ENCODE data around the gene GNB1L.

Gene GNB1L

DNA sequence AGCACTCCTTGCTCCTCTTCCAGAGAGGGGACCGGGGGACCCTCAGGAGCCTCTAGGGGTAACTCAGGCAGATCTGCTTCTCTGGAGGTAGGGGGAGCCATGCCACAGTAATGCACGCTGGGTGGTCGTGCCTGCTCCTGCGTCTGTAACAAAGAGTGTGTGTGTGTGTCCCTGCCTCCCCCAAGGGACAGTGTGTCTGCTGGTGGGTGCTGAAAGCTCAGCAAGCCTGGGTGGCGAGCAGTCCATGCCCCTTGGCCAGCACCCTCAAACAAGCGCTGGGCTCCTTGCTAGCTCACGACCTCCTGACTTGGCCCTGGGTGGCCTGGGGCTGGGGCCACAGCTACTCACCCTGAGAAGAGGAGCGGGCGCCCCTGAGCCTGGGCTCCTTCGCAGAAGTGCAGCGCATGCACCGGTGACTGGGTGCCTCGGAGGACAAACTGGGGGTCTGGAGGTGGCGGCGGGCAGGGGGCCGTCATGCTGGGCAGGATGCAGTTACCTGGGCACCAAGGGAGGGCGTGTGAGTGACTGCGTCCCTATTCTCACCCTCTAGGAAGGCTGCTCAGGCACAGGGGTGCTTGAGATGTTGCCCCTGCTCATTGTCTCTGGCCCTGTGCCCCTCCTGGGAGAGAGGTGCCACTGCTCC is 33.7 kb downstream of the GNB1L start:
- TF ChIP-seq, protein P1, sequence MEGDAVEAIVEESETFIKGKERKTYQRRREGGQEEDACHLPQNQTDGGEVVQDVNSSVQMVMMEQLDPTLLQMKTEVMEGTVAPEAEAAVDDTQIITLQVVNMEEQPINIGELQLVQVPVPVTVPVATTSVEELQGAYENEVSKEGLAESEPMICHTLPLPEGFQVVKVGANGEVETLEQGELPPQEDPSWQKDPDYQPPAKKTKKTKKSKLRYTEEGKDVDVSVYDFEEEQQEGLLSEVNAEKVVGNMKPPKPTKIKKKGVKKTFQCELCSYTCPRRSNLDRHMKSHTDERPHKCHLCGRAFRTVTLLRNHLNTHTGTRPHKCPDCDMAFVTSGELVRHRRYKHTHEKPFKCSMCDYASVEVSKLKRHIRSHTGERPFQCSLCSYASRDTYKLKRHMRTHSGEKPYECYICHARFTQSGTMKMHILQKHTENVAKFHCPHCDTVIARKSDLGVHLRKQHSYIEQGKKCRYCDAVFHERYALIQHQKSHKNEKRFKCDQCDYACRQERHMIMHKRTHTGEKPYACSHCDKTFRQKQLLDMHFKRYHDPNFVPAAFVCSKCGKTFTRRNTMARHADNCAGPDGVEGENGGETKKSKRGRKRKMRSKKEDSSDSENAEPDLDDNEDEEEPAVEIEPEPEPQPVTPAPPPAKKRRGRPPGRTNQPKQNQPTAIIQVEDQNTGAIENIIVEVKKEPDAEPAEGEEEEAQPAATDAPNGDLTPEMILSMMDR (IDR thresholded peaks at IDR 0.05; ENCODE audit: low read depth, low read length) = no peak
- no peak overlapping the region for H3K4me3 ChIP-seq (ENCODE audit: low read depth, low read length)

DNA sequence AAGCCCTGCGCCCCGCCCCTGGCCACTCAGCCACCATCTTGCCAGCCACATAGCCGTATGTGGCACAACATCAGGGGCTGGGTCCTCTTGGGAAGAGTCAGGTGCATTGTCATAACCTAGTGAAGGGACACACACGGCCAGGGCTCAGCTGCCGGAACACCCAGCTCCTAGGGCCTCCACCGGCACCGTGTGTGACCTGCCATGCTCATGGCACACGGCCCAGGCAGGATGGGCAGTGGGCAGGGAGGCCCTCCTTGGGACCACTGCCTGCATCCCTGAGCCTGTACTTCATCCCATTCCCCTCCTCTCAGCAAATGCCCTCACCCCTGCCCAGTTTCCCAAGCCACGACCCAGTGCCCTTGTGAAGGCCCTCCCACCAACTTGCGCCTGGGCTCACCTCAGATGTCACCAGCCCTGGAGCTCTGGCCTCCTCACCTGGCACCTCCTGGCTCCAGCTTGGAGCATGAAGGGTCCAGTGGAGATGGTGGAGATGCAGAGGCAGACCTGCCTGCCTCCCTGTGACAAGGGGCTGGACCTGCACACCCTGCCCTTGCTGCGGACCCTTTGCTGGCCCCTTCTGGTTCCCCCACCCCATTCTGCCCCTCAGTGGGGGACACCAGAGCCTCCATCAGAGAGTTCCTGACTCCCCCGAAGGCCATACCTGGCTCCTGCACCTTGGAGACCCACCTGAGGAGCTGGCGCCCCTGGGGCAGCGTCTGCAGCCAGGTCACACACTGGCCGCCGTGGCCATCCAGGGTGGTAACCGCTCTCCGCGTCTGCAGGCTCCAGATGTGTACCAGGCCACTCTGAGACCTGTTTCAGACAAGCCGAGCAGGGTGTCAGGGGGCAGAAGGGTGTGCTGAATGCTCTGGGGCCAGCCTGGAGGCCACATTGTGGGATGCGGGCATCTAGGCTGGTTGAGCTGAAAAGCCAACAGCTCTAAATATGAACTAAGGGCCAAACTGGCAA is 34.5 kb downstream of the GNB1L start:
- TF ChIP-seq, protein P1 (IDR thresholded peaks at IDR 0.05; ENCODE audit: low read depth, low read length) = no peak
- H3K4me3 ChIP-seq (ENCODE audit: low read depth, low read length) = no peak overlapping the region

DNA sequence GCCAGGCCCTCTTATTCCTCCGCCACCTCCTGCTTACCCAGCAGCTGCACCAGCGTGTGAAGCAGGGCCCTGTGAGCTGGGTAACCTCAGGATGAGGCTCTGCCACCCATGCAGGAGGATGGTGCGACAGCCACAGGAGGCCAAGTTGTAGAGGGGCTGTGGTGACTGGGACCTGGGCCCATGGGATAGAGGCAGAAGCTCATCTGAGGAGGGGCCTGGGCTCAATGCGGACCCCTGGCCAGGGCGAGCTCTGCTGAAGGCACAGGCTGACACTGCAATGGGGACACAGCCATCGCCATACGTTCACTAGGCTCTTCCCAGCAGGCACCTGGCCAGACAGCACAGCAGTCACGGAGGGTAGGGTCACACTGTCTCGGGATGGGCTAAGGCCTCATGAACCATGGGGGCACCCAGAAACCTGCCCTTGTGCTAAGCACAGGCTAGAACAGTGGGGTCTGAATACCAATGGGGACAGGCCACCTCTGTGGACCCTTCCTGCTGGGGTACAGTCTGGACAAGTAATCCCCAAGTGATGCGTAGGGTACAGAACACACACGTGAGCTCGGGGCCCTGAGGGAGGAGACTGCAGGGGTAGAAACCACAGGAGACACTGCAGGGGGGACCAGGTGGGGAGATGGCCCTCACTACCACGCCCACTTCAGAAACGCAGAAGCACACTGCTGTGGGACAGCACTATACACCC is 35.3 kb downstream of the GNB1L start:
- TF ChIP-seq, protein P1 (IDR thresholded peaks at IDR 0.05; ENCODE audit: low read depth, low read length) = no peak
- H3K4me3 ChIP-seq (ENCODE audit: low read depth, low read length) = no peak overlapping the region

DNA sequence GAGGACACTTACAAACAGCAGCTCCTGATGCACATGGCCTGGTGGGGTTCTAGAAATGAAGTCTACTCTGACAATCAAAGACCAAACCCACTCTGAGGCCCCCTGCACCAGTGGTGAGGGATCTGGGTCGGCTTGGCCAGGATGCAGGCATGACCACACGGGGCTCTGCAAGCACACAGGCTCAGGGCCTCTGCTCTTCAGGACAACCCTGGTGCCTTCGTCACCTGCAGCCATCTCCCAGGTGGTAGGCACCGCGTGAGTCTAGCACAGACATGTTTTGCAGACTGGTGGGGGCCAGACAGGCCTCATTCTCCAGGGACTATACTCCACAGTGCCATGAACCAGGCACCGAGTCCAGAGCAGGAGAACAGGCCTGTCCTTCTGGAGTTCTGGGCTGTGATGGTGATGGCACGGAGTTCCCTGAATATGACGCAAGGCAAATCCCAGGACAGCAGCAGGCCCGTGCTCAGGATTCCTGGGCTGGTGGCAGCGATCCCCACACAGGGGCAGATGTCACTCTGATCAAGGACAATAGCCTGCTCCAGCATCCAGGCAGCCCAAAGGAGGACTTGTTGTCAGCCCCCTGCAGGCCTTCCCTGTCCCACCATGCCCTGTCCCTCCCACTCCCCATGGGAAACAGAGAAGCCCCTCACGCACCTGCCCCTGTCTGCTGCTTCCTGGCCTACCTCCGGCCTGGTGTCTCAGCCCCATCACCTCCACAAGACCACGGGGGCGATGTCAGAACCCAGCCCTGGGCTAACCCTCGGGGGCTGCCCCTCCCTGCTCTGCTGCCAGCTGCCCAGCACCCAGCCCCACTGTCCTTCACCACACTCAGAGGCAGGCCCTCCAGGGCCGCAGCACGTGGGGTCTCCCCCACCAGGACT is 36.1 kb downstream of the GNB1L start:
- TF ChIP-seq, protein P1 (IDR thresholded peaks at IDR 0.05; ENCODE audit: low read depth, low read length) = no peak

DNA sequence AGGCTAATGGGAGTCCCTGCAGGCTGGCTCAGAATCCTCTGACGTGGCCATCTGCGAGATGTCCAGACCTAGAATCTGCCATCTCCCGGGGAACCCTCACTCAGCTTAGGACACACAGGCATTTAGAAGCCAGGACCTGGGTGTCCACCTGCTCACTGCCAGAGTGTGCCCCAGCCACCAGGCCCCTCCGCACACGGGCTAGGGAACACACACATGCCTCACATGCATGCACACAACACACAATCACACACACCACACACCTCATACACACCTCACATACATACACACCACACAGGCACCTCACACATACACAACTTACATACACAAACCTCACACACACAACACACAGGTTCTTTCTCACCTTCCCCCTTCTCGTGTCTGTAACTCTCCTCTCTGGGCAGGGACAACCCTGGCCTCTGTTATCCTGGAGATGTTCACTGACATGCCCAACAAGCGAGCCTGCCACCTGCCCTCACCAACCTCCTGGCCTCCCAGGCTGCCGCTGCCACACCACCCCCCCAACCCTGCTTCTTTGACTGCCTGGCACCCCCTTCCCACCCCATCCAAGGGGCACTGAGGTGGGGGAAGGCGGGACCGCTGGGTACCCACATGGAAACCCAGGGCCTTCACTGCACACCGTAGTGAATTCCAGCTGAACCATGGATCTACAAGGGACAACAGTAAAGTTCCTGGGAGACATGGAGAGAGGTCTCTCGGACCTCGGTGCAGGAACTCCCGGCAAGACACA is 38.1 kb downstream of the GNB1L start:
- TF ChIP-seq, protein P1 (IDR thresholded peaks at IDR 0.05; ENCODE audit: low read depth, low read length) = no peak

More for the DNA sequence above, 36.1 kb downstream of the GNB1L start:
- no peak overlapping the region for H3K4me3 ChIP-seq (ENCODE audit: low read depth, low read length)

DNA sequence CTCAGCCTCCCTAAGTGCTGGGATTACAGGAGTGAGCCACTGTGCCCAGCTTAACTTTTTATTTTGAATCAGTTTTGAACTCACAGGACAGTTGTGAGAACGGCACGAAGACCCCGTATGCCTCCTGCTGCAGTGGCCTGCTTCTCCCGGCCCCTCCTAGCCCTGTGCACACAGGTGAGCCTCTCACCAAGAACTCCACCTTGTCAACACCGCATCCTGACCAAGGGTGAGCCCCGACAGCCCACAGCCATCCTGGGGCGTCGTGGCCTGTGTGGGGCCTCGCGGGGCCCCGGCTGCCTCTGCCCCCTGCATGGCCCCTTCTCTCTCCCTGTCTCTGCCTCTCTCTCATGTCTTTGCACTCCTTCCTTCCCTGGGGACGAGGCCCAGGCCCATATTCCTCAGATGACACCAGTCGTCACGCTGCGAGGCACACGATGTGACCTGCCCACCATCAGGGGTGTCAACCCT is 38.8 kb downstream of the GNB1L start:
- TF ChIP-seq, protein P1 (IDR thresholded peaks at IDR 0.05; ENCODE audit: low read depth, low read length) = no peak
- no peak overlapping the region for H3K4me3 ChIP-seq (ENCODE audit: low read depth, low read length)

More for the DNA sequence above, 38.1 kb downstream of the GNB1L start:
- no peak overlapping the region for H3K4me3 ChIP-seq (ENCODE audit: low read depth, low read length)
